SK-N-SH (cell line): ENCODE results near the gene SPEM1. TPM values are rescaled to one million over a fixed set of nuclear protein-coding genes. Genes with fewer than 3 reads are reported as not detected.

ENCODE experiments used
- CTCF ChIA-PET: fragments of 300-600, 350-600 bp; formaldehyde crosslinking; extraction: SDS; loops from one replicate; lab custom pipeline; 2021; lab: Yijun Ruan, JAX
- POLR2A ChIA-PET: fragments of 350-600 bp; sonication (Branson Sonifier 250); formaldehyde crosslinking; extraction: SDS; loops from one replicate; lab custom pipeline; 2020; ENCODE audit warnings: antibody characterized with exemption, inconsistent platforms; lab: Yijun Ruan, JAX
- DNase-seq: peaks from one replicate; pipeline ENCODE4 v3.0.0; 2012
- H2AFZ ChIP-seq: fragments of 200-600 bp; sonication (generic); 2 replicates; pipeline ENCODE4 v1.8.1; 2016; ENCODE audit warnings: antibody characterized with exemption, mild to moderate bottlenecking, low read depth
- H3F3A ChIP-seq: fragments of 200-600 bp; sonication (generic); replicated peaks from 2 replicates; pipeline ENCODE3; 2016; ENCODE audit warnings: antibody characterized with exemption, mild to moderate bottlenecking; ENCODE audit not compliant: insufficient read depth
- H3K27ac ChIP-seq, 2 experiments: fragments of 200-500 bp in 1 of 2; fragments of 200-600 bp in 1 of 2; sonication (Bioruptor generic) in 1 of 2; sonication (generic), shearing (Covaris generic) in 1 of 2; 2 replicates each; pipeline versions ENCODE4 v1.5.1 to v1.6.1; 2014 to 2016; ENCODE audit warnings: low read depth in 2 of 2, inconsistent platforms in 1 of 2, low read length in 1 of 2, mild to moderate bottlenecking in 1 of 2, mixed read lengths in 1 of 2
- H3K27me3 ChIP-seq: fragments of 200-600 bp; sonication (generic), shearing (Covaris generic); 2 replicates; pipeline ENCODE4 v1.6.1; 2016; ENCODE audit warnings: mixed run types; ENCODE audit not compliant: insufficient read depth
- H3K36me3 ChIP-seq, 2 experiments: fragments of 200-500 bp in 1 of 2; fragments of 200-600 bp in 1 of 2; sonication (Bioruptor generic) in 1 of 2; sonication (generic) in 1 of 2; replicated peaks in 1 of 2; 2 replicates each; pipeline versions ENCODE3 to v1.5.1; 2014 to 2016; ENCODE audit warnings: low read length in 1 of 2, mild to moderate bottlenecking in 1 of 2; ENCODE audit not compliant: insufficient read depth in 2 of 2, control insufficient read depth in 1 of 2
- H3K4me1 ChIP-seq, 2 experiments: fragments of 200-500 bp in 1 of 2; fragments of 200-600 bp in 1 of 2; sonication (Bioruptor generic) in 1 of 2; sonication (generic), shearing (Covaris generic) in 1 of 2; 2 replicates each; pipeline versions ENCODE4 v1.5.1 to v1.6.1; 2014 to 2016; ENCODE audit warnings: low read depth in 1 of 2, low read length in 1 of 2, mixed run types in 1 of 2; ENCODE audit not compliant: insufficient read depth in 2 of 2, control insufficient read depth in 1 of 2
- H3K4me2 ChIP-seq: fragments of 200-600 bp; sonication (generic), shearing (Covaris generic); 2 replicates; pipeline ENCODE4 v1.6.1; 2017; ENCODE audit warnings: mixed run types
- H3K4me3 ChIP-seq, 2 experiments: fragments of 200-500 bp in 1 of 2; fragments of 200-600 bp in 1 of 2; sonication (Bioruptor generic) in 1 of 2; sonication (generic), shearing (Covaris generic) in 1 of 2; 2 replicates each; pipeline versions ENCODE4 v1.5.1 to v1.8.1; 2014 to 2016; ENCODE audit warnings: low read depth in 2 of 2, inconsistent platforms in 1 of 2, low read length in 1 of 2, mild to moderate bottlenecking in 1 of 2, mixed read lengths in 1 of 2, moderate library complexity in 1 of 2
- H3K79me2 ChIP-seq: fragments of 200-600 bp; sonication (generic); 2 replicates; pipeline ENCODE4 v1.8.1; 2017; ENCODE audit warnings: mild to moderate bottlenecking; ENCODE audit not compliant: insufficient read depth
- H3K9ac ChIP-seq: fragments of 200-600 bp; sonication (generic); 2 replicates; pipeline ENCODE4 v1.6.1; 2017; ENCODE audit warnings: mixed run types
- H3K9me2 ChIP-seq: fragments of 200-600 bp; sonication (generic); 2 replicates; pipeline ENCODE4 v1.6.1; 2017; ENCODE audit warnings: mixed run types
- H3K9me3 ChIP-seq: fragments of 200-600 bp; sonication (generic); 2 replicates; pipeline ENCODE4 v1.6.1; 2017; ENCODE audit warnings: mixed run types, mild to moderate bottlenecking, moderate library complexity
- H4K20me1 ChIP-seq: fragments of 200-600 bp; sonication (generic); 2 replicates; pipeline ENCODE4 v1.6.1; 2017; ENCODE audit warnings: mild to moderate bottlenecking, mixed run types; ENCODE audit not compliant: insufficient read depth
- CHD2 ChIP-seq: fragments of 150-350 bp; IDR thresholded peaks from 2 replicates; pipeline ENCODE4 v1.6.1; 2018; ENCODE audit warnings: low read length; ENCODE audit not compliant: partially characterized antibody
- FOSL2 ChIP-seq: IDR thresholded peaks from 2 replicates; pipeline ENCODE4 v1.4.0; 2012; ENCODE audit warnings: low read depth, mild to moderate bottlenecking, moderate library complexity, borderline replicate concordance
- JUND ChIP-seq: IDR thresholded peaks from 2 replicates; pipeline ENCODE4 v1.4.0; 2012
- MEF2A ChIP-seq: IDR thresholded peaks from 2 replicates; pipeline ENCODE4 v1.4.0; 2012; ENCODE audit warnings: low read depth, borderline replicate concordance
- MXI1 ChIP-seq: IDR thresholded peaks from 2 replicates; pipeline ENCODE4 v1.6.1; 2012; ENCODE audit warnings: mild to moderate bottlenecking, low read depth, low read length, improper control_type of control experiment
- RAD21 ChIP-seq: IDR thresholded peaks from 2 replicates; pipeline ENCODE4 v1.6.1; 2012; ENCODE audit warnings: mild to moderate bottlenecking, low read length
- RFX5 ChIP-seq: IDR thresholded peaks from 2 replicates; pipeline ENCODE4 v1.6.1; 2012; ENCODE audit warnings: mild to moderate bottlenecking, improper control_type of control experiment, low read length
- SMC3 ChIP-seq: IDR thresholded peaks from 2 replicates; pipeline ENCODE4 v1.6.1; 2012; ENCODE audit warnings: low read depth, low read length, improper control_type of control experiment
- TAF1 ChIP-seq: IDR thresholded peaks from 2 replicates; pipeline ENCODE4 v1.6.1; 2012; ENCODE audit warnings: low read depth, mild to moderate bottlenecking, low read length, moderate library complexity, borderline replicate concordance
- TCF12 ChIP-seq: IDR thresholded peaks from 2 replicates; pipeline ENCODE4 v1.4.0; 2012
- WGBS: methylation state at CpG from one replicate; pipeline ENCODE4 v1.1.6; 2017; ENCODE audit warnings: low lambda C conversion rate; 5-methylcytosine and 5-hydroxymethylcytosine counted together
- polyA plus RNA-seq, 3 experiments: library from polyadenylated mRNA; depleted of rRNA; stranded (reverse); fragments of >200 nt; gene quantifications; 2 replicates each; pipeline ENCODE4 v1.2.3, GENCODE V29; 2012
- TF ChIP-seq, protein P1 (sequence below): IDR thresholded peaks from 2 replicates; pipeline ENCODE4 v1.4.0; 2012; ENCODE audit warnings: low read depth
- TF ChIP-seq, protein P2 (sequence below): fragments of 150-350 bp; IDR thresholded peaks from 2 replicates; pipeline ENCODE4 v1.6.1; 2016; ENCODE audit warnings: mild to moderate bottlenecking, low read depth, low read length
- TF ChIP-seq, protein P3 (sequence below): fragments of 200-600 bp; sonication (generic); IDR thresholded peaks from 2 replicates; pipeline ENCODE4 v1.6.1; 2017; ENCODE audit warnings: antibody characterized with exemption, mild to moderate bottlenecking, moderate library complexity
- TF ChIP-seq, protein P4 (sequence below): IDR thresholded peaks from 2 replicates; pipeline ENCODE4 v1.4.0; 2012; ENCODE audit warnings: low read depth, borderline replicate concordance
- TF ChIP-seq, protein P5 (sequence below): fragments of 150-350 bp; IDR thresholded peaks from 2 replicates; pipeline ENCODE4 v1.6.1; 2017; ENCODE audit warnings: antibody characterized with exemption, low read length, low read depth, borderline replicate concordance
- TF ChIP-seq, protein P6 (sequence below): IDR thresholded peaks from 2 replicates; pipeline ENCODE4; 2012
- TF ChIP-seq, protein P7 (sequence below): IDR thresholded peaks from 2 replicates; pipeline ENCODE4 v1.4.0; 2012; ENCODE audit warnings: low read depth, borderline replicate concordance

The SPEM1 gene
- polyA plus RNA-seq, 1 of the 3 experiments (the other 2 are of a cell fraction) = not detected

DNA sequence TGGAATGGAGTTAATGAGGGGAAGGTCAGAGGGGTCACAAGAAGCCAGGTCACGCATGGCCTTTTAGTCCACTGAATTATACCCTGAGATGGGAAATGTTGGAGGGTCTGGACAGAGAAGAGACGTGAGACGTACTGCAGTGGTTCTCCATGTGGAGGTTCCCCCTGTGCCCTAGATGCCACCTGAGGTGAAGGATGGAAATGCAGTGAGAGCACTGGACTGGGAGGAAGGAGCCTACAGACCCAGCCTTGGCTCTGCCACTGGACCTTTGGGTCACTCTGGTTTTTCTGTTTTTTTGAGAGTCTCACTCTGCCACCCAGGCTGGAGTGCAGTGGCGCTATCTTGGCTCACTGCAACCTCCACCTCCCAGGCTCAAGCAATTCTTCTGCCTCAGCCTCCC lies 24.0 kb upstream of the SPEM1 start:
- DNase-seq = no peak
- Histone ChIP-seq H4K20me1 (no peaks in the 10 kb centered on the region), H3K27ac (no peak overlapping the region), H3F3A (peaks cover 20% of the 10 kb centered on the region), H2AFZ (no peak overlapping the region), H3K4me3 (no peak overlapping the region), H3K27me3 (no peaks in the 10 kb centered on the region), H3K9ac (no peak overlapping the region), H3K9me2 (no peaks in the 10 kb centered on the region), H3K9me3 (no peaks in the 10 kb centered on the region), H3K4me2 (no peak overlapping the region), H3K79me2 (peaks cover 25% of the 10 kb centered on the region; the same call in 1 of the 2 replicates), H3K4me1 (peaks cover 0 to 9% of the 10 kb centered on the region in 2 experiments; a peak in 1 of 4 replicates), H3K36me3 (peaks cover 11 to 17% of the 10 kb centered on the region in 2 experiments)
- ChIA-PET POLR2A (no interaction called here), CTCF (interaction anchor here (1.2 kb wide), 1 partner anchor 41 kb away, joined by 3 read pairs; no protein-coding TSS in a partner anchor)
- no peak for TF ChIP-seq CHD2
- TF ChIP-seq RAD21 = no peak
- no peak for TF ChIP-seq FOSL2
- no peak for TF ChIP-seq SMC3
- TF ChIP-seq, protein P1, sequence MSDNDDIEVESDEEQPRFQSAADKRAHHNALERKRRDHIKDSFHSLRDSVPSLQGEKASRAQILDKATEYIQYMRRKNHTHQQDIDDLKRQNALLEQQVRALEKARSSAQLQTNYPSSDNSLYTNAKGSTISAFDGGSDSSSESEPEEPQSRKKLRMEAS = no peak
- TF ChIP-seq, protein P2, sequence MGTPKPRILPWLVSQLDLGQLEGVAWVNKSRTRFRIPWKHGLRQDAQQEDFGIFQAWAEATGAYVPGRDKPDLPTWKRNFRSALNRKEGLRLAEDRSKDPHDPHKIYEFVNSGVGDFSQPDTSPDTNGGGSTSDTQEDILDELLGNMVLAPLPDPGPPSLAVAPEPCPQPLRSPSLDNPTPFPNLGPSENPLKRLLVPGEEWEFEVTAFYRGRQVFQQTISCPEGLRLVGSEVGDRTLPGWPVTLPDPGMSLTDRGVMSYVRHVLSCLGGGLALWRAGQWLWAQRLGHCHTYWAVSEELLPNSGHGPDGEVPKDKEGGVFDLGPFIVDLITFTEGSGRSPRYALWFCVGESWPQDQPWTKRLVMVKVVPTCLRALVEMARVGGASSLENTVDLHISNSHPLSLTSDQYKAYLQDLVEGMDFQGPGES = no peak
- no peak for TF ChIP-seq JUND
- TF ChIP-seq RFX5 = no peak
- TF ChIP-seq, protein P3, sequence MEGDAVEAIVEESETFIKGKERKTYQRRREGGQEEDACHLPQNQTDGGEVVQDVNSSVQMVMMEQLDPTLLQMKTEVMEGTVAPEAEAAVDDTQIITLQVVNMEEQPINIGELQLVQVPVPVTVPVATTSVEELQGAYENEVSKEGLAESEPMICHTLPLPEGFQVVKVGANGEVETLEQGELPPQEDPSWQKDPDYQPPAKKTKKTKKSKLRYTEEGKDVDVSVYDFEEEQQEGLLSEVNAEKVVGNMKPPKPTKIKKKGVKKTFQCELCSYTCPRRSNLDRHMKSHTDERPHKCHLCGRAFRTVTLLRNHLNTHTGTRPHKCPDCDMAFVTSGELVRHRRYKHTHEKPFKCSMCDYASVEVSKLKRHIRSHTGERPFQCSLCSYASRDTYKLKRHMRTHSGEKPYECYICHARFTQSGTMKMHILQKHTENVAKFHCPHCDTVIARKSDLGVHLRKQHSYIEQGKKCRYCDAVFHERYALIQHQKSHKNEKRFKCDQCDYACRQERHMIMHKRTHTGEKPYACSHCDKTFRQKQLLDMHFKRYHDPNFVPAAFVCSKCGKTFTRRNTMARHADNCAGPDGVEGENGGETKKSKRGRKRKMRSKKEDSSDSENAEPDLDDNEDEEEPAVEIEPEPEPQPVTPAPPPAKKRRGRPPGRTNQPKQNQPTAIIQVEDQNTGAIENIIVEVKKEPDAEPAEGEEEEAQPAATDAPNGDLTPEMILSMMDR = no peak
- 91% methylated on average over 4 of the region's 4 CpGs for WGBS

DNA sequence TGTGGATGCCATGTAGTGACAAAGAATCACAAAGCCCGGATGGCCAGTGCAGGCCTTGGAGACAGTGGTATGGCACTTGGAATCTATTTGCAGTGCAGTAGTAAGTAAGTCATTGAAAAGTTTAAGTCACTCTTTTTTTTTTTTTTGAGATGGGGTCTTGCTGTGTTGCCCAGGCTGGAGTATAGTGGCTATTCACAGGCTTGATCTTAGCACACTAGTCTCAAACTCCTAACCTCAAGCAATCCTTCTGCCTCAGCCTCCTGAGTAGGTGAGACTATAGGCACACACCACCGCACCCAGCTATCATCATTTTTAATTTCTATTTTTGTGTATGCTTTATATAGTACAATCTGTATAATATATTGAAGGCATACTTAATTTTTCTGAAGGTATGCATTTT lies 21.5 kb upstream of the SPEM1 start:
- Histone ChIP-seq H3K4me1 (peaks cover 5 to 9% of the 10 kb centered on the region in 2 experiments; a peak in 2 of 4 replicates), H3K9me2 (no peaks in the 10 kb centered on the region), H2AFZ (no peak overlapping the region), H3K4me3 (no peak overlapping the region), H3K9ac (no peak overlapping the region), H3K36me3 (peaks cover 0 to 10% of the 10 kb centered on the region in 2 experiments), H3K27me3 (no peaks in the 10 kb centered on the region), H3K79me2 (peaks cover 32% of the 10 kb centered on the region), H3K4me2 (no peak overlapping the region), H3K9me3 (no peaks in the 10 kb centered on the region), H4K20me1 (no peaks in the 10 kb centered on the region), H3K27ac (no peak overlapping the region), H3F3A (peaks cover 29% of the 10 kb centered on the region)
- WGBS = 82% methylated on average over 2 of the region's 2 CpGs
- no peak for DNase-seq
- CTCF ChIA-PET = interaction anchor here (0.6 to 1.7 kb wide), 4 partner anchors 102 to 438 kb away, joined by 3 to 4 read pairs (median 4); no protein-coding TSS in a partner anchor
- POLR2A ChIA-PET = no interaction called here
- TF ChIP-seq MXI1 (no peak), CHD2 (no peak), RFX5 (no peak), MEF2A (no peak), TAF1 (no peak), TCF12 (no peak)
- TF ChIP-seq, protein P2 = no peak
- TF ChIP-seq, protein P4, sequence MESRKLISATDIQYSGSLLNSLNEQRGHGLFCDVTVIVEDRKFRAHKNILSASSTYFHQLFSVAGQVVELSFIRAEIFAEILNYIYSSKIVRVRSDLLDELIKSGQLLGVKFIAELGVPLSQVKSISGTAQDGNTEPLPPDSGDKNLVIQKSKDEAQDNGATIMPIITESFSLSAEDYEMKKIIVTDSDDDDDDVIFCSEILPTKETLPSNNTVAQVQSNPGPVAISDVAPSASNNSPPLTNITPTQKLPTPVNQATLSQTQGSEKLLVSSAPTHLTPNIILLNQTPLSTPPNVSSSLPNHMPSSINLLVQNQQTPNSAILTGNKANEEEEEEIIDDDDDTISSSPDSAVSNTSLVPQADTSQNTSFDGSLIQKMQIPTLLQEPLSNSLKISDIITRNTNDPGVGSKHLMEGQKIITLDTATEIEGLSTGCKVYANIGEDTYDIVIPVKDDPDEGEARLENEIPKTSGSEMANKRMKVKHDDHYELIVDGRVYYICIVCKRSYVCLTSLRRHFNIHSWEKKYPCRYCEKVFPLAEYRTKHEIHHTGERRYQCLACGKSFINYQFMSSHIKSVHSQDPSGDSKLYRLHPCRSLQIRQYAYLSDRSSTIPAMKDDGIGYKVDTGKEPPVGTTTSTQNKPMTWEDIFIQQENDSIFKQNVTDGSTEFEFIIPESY = no peak
- TF ChIP-seq, protein P1 = no peak
- TF ChIP-seq, protein P5, sequence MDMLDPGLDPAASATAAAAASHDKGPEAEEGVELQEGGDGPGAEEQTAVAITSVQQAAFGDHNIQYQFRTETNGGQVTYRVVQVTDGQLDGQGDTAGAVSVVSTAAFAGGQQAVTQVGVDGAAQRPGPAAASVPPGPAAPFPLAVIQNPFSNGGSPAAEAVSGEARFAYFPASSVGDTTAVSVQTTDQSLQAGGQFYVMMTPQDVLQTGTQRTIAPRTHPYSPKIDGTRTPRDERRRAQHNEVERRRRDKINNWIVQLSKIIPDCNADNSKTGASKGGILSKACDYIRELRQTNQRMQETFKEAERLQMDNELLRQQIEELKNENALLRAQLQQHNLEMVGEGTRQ = no peak
- TF ChIP-seq, protein P6, sequence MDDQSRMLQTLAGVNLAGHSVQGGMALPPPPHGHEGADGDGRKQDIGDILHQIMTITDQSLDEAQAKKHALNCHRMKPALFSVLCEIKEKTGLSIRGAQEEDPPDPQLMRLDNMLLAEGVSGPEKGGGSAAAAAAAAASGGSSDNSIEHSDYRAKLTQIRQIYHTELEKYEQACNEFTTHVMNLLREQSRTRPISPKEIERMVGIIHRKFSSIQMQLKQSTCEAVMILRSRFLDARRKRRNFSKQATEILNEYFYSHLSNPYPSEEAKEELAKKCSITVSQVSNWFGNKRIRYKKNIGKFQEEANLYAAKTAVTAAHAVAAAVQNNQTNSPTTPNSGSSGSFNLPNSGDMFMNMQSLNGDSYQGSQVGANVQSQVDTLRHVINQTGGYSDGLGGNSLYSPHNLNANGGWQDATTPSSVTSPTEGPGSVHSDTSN = no peak
- TF ChIP-seq, protein P7, sequence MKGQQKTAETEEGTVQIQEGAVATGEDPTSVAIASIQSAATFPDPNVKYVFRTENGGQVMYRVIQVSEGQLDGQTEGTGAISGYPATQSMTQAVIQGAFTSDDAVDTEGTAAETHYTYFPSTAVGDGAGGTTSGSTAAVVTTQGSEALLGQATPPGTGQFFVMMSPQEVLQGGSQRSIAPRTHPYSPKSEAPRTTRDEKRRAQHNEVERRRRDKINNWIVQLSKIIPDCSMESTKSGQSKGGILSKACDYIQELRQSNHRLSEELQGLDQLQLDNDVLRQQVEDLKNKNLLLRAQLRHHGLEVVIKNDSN = no peak
